Nephron (organoid): Measurements from ENCODE around the gene CIDEA.
A peak's percentile ranks its signal among the peaks of the same experiment; 100 is the strongest.

Experiments used
- H3K27ac Mint-ChIP-seq, 3 experiments: 2 replicates each; pipeline ENCODE4 v1.8.0; 2020; ENCODE audit warnings: mixed read lengths in 3 of 3, mild to moderate bottlenecking in 2 of 3, moderate library complexity in 1 of 3
- H3K27me3 Mint-ChIP-seq: 2 replicates; pipeline ENCODE4 v1.8.0; 2021; ENCODE audit warnings: low read depth, mild to moderate bottlenecking, moderate library complexity, mixed read lengths
- H3K36me3 Mint-ChIP-seq: 2 replicates; pipeline ENCODE4 v1.8.0; 2020; ENCODE audit warnings: low read depth, mixed read lengths
- H3K4me1 Mint-ChIP-seq: 2 replicates; pipeline ENCODE4 v1.8.0; 2020; ENCODE audit warnings: mixed read lengths
- H3K4me3 Mint-ChIP-seq, 3 experiments: 2 replicates each; pipeline ENCODE4 v1.8.0; 2020; ENCODE audit warnings: mild to moderate bottlenecking in 3 of 3, mixed read lengths in 3 of 3, moderate library complexity in 2 of 3
- H3K9me3 Mint-ChIP-seq: 2 replicates; pipeline ENCODE4 v1.8.0; 2020; ENCODE audit warnings: mixed read lengths
- TF ChIP-seq, protein P1 (sequence below), 3 experiments: fragments of 200-600 bp; sonication (generic); IDR thresholded peaks; one replicate each; pipeline ENCODE4 v1.5.0; 2021; ENCODE audit warnings: antibody characterized with exemption in 3 of 3; ENCODE audit not compliant: unreplicated experiment in 3 of 3

Gene CIDEA

GRCh38 chr18:12231040-12231882, 22.9 kb upstream of the CIDEA start:
- no peak overlapping the region for H3K4me3 Mint-ChIP-seq
- no peaks in the 10 kb centered on the region for H3K36me3 Mint-ChIP-seq
- peaks cover 9% of the 10 kb centered on the region for H3K27me3 Mint-ChIP-seq
- H3K27ac Mint-ChIP-seq = no peak overlapping the region
- no peaks in the 10 kb centered on the region for H3K4me1 Mint-ChIP-seq
- TF ChIP-seq, protein P1, sequence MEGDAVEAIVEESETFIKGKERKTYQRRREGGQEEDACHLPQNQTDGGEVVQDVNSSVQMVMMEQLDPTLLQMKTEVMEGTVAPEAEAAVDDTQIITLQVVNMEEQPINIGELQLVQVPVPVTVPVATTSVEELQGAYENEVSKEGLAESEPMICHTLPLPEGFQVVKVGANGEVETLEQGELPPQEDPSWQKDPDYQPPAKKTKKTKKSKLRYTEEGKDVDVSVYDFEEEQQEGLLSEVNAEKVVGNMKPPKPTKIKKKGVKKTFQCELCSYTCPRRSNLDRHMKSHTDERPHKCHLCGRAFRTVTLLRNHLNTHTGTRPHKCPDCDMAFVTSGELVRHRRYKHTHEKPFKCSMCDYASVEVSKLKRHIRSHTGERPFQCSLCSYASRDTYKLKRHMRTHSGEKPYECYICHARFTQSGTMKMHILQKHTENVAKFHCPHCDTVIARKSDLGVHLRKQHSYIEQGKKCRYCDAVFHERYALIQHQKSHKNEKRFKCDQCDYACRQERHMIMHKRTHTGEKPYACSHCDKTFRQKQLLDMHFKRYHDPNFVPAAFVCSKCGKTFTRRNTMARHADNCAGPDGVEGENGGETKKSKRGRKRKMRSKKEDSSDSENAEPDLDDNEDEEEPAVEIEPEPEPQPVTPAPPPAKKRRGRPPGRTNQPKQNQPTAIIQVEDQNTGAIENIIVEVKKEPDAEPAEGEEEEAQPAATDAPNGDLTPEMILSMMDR (IDR thresholded peaks at IDR 0.05; ENCODE audit: unreplicated experiment in 3 of 3) = no peak
- H3K9me3 Mint-ChIP-seq = no peaks in the 10 kb centered on the region

GRCh38 chr18:12231986-12232385, 22.2 kb upstream of the CIDEA start:
- Mint-ChIP-seq H3K27ac (no peak overlapping the region), H3K36me3 (no peaks in the 10 kb centered on the region), H3K27me3 (peaks cover 13% of the 10 kb centered on the region), H3K4me1 (no peaks in the 10 kb centered on the region), H3K4me3 (no peak overlapping the region), H3K9me3 (no peaks in the 10 kb centered on the region)
- TF ChIP-seq, protein P1 (IDR thresholded peaks at IDR 0.05; ENCODE audit: unreplicated experiment in 3 of 3) = no peak

DNA sequence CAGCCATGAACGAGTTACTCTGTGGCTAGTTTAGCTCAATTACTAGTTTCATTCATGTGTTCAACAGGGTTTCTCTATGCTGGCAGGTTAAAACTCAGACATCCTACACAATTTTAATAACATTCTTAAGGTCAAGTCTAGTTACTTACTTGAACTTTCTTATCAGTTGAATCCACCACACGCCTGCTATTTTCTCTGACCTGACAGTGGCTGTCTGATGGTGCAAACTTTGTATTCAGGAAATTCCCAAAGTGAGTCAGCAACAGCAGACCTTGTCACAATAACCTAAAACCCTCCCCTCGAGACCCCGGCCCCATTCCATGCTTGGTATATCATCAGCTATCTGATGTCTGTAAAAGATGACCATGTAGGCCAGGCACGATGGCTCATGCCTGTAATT, 20.8 kb upstream of the CIDEA start:
- no peak overlapping the region for H3K27ac Mint-ChIP-seq
- TF ChIP-seq, protein P1 (IDR thresholded peaks at IDR 0.05; ENCODE audit: unreplicated experiment in 3 of 3) = no peak
- no peaks in the 10 kb centered on the region for H3K36me3 Mint-ChIP-seq
- peaks cover 16% of the 10 kb centered on the region for H3K27me3 Mint-ChIP-seq
- no peak overlapping the region for H3K4me3 Mint-ChIP-seq
- H3K9me3 Mint-ChIP-seq = no peaks in the 10 kb centered on the region
- no peaks in the 10 kb centered on the region for H3K4me1 Mint-ChIP-seq

DNA sequence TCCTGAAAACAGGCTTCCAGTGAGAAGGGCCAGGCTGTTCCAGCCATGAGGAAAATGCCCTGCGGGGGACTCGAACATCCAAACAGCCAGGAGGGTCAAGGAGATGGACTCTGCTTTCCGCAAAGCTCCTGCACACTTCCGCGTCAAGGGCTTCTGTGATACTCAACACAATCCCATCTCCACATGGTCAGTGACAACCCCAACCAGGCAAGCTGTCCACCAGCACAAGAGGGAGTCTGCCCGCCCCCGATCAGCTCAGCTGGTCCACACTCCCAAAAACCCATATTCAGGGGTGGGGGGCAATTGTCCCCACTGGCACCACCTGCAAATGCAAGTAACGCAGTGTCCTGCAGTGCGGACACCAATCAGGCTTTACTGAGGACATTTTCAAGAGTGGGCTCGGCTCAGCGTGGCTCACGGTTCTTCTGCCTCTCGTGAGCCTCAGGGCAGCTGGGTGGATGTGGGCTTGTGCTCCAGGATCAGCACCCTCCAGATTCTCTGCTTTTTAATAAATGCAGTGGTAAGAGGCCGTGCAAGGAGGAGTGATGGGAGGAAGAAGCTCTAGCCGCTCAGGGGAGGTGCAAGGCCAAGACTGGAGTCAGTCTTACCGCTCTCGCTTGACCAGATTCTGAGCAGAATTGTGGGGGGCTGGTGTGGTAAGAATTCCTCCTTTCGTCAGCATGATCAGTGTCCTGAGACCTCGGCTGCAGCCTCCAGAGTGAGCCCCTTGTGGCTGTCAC, 19.5 kb upstream of the CIDEA start:
- H3K4me3 Mint-ChIP-seq = no peak overlapping the region
- no peaks in the 10 kb centered on the region for H3K4me1 Mint-ChIP-seq
- no peak overlapping the region for H3K27ac Mint-ChIP-seq
- H3K27me3 Mint-ChIP-seq = peaks cover 21% of the 10 kb centered on the region
- TF ChIP-seq, protein P1 (IDR thresholded peaks at IDR 0.05; ENCODE audit: unreplicated experiment in 3 of 3) = no peak
- H3K9me3 Mint-ChIP-seq = no peaks in the 10 kb centered on the region
- H3K36me3 Mint-ChIP-seq = no peaks in the 10 kb centered on the region

GRCh38 chr18:12236141-12236540, 18.0 kb upstream of the CIDEA start:
- peak overlapping the region in 1 of 3 experiments; percentile 8 for H3K4me3 Mint-ChIP-seq
- TF ChIP-seq, protein P1 (IDR thresholded peaks at IDR 0.05; ENCODE audit: unreplicated experiment in 3 of 3) = no peak
- H3K9me3 Mint-ChIP-seq = no peaks in the 10 kb centered on the region
- peaks cover 29% of the 10 kb centered on the region for H3K27me3 Mint-ChIP-seq
- H3K36me3 Mint-ChIP-seq = no peaks in the 10 kb centered on the region
- no peaks in the 10 kb centered on the region for H3K4me1 Mint-ChIP-seq
- no peak overlapping the region for H3K27ac Mint-ChIP-seq
